GM21367 (cell line): ENCODE data around the gene DVL2.

Experiments used
- ATAC-seq: cut with Tn5 transposase; IDR thresholded peaks from one replicate; pipeline ENCODE4 v1.9.1; 2021; ENCODE audit not compliant: unreplicated experiment

Gene DVL2

DNA sequence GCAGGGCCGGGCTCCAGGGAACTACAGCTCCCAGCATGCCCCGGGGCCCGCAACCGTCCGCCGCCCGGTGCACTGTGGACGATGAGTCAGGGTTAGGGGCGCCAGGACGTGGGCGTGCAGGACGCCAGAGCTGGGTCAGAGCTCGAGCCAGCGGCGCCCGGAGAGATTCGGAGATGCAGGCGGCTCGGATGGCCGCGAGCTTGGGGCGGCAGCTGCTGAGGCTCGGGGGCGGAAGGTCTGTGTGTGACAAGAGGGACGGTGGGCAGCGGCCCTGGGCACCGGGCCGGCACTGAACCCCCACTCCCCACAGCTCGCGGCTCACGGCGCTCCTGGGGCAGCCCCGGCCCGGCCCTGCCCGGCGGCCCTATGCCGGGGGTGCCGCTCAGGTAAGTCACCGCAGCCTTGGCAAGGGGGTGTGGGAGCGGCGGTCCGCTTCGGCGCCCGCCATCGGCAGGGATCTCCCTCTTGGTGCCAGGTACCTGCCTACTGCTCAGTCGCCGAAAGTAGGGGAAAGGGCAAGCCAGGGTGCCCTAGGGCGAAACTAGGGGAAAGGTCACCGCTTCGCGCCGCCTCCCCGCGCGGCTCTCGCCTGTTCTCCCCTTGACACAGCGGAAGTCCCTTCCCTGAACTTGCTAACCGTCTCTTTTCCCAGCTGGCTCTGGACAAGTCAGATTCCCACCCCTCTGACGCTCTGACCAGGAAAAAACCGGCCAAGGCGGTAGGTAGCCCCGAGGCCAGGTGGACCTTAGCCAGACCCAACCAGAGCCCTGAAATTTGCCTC, 14.3 kb downstream of the DVL2 start, which contains the start of the genes ACADVL and DLG4:
ACADVL (plus strand) TSS at position 127 of the 781 bp plus-strand sequence; CDS start at position 174, 47 bp downstream.
DLG4 (minus strand) TSS at position 25 of the 781 bp plus-strand sequence.
- no peak for ATAC-seq

DNA sequence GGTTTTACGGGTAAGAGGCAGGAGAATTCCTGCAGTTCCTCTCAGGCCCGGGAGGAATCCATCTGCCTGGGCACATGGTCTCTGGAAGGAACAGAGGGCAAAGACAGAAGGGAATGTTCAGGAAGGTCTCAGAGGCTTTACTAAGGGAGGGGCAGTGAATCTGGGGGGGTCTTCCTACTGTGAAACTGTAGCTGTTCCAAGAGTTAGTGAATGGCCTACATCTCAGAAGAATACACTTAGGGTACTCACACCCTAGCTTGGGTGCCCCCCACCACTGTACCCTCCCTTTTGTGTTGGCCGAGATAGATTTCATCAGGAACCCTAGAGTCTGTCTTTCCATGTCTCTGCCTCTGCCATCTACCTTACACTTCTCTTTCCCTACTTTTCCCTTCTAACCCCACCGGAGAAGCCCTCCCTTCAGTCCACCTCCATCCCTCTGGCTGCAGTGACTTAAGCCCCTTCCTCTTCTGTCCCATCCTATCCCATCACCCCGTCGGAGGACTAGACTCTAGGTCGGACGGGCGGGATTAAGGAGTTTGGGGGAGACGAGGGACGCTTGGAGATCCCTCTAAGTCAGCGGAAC, 15.0 kb downstream of the DVL2 start:
- ATAC-seq: no peak

DNA sequence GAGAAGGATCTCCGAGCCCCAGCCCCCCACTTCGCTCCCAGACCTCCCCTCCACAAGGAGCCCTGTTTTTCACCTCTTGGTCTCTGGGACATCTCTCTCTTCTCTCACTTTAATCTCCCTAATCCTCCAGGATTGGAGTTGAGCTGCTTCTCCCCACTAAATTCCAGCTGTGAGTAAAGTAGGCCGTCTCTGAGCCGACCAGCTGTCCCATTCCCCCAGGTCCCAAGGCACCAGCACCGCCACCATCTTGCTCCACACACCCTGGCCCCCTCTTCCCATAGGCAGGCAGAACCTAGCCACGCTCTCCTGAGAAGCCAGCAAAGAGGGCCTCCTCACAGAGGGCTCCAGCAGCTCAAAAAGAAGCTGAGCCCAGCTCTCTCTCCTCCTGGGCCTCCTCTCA, 15.6 kb downstream of the DVL2 start:
- no peak for ATAC-seq

DNA sequence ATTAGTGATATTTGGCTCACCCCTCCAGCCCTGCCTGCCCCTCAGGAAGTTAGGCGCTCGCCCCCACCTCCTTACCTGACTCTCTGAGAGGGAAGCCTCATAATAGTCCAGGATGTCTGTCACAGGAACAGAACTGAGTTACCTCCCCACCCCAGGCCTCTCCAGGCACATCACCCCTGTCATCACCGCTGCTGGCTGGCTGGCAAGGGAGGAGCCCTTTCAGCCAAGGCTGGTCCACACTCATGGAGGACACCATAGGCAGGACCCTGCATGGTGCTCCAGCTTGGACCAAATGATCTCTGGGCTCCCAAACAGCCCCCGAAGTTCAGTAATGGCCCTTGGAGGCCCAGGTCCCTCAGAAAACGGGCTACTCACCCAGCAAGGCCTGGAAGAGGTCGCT, 16.2 kb downstream of the DVL2 start:
- no peak for ATAC-seq

DNA sequence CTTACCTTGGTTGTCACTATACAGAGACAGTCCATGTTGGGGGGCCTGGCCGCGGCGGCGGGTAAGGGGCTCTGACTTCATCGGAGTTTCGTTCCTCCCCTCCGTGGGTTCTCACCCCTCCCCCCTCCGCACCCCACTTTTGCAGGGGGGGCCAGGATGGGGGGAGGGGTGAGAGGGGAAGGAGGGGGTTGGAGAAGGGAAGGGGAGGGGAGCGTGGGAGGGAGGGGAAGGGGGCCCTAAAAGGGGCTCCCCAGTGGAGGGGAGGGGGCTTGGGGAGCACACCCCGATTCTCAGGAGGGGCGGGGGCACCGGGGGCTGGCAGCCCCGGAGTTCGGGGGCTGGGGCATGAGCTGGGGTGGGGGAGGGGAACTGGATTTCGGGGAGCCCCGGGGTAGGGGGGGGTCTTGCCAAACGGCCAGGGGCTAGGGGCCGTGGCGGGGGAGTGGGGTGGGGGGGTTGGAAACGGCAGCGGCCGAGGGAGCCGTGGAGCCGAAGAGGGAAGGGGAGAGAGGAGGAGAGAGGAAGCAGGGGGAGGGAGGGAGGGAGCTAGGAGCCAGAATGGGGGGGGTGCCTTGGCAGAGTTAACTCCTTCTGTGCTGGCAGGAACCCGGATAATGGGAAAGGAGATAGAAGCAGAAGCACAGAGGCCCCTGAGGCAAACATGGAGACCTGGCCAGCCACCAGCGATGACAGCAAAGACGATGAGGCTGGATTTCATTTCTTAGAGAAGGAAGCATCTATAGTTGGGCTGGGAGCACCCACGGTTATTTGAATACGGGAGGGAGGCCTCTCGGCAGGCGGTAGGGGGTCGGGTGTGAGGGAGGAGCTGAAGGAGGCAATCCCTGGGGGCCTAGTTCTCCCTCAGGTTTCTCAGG, 17.0 kb downstream of the DVL2 start:
- no peak for ATAC-seq

DNA sequence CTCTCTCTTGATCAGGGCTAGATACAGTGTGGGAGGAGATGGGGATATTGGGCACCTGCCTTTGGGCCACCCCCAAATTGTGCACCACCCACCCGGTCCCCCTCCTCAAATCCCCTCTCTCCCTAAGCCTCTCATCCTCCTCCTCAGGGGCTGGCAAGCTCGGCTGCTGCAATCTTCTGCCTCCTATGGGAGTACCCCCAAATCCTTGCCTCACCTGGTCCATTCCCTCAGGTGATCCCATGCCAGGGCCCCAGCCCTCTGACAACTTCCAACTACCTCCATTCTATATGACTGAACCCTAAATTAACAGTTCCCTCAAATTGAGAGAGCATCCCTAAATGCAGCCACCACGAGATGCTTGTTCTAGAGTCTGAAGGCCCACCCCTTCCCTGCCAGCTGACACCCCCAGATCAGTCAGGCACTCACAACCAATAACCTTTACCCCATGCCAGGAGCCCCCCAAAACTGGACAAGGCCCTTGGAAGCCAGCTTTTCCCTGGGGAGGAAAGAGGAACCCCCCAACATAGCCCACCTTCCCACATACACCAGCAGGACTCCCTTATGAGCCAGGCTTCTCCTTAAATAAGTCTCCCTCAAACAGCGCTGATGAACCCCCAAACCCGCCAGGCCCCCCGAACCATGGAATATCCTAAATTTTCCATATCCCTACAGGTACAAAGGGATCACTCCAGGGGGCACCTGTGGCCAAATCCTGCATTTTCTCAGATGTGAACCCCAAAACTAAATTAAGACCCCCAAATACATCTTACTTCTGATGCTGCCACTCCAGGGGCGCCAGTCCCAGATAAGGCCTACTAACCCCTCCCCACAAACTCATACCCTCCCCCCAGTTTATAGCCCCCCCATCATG, 17.8 kb downstream of the DVL2 start:
- no peak for ATAC-seq

DNA sequence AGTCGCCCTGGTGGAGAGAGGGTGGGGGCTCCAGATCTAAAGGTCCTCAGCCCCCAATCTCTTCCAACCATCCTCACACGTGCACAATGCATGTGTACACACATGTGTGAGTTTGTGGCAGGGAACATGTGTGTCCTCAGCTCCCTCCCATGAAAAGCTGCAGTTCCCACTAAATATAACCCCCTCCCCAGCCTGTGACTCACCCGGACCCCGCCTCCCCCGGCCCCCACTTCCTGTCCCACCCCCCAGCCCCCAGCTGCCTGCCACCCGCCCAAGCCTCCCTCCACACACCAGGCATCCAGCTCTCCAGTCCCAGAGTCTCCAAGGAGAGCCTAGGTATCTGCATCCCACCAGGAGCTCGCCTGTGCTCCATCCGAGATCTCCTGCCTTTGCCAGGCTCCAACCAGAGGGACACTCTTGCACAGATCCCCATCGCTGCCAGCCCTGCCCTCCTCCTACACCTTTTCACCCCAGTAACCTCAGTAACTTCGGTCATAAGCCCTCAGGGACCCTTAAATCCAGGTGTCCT, 18.6 kb downstream of the DVL2 start:
- ATAC-seq: no peak

DNA sequence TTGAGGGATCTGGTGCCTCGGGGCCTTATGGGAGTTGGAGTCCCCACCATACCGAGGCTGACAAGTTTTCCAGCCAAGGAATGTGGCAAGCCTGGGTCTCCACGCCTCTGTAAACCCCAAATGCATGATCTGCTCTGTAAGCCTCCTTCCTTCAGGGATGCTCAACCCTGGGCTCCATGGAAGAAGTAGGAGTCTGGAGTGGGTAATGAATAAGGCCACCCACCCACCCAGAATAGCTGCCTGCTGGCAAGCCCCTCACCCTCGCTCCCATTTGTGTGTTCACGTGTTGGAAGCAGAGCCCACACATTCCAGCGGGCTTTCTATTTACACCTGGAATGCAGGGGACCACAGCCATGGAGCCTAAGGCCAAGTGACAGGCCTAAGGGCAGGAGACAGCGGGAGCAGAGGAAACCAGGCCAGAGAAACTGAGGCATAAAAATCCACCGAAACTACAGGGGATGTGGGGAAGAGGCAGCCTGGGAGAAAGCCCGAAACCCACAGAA, 19.1 kb downstream of the DVL2 start:
- no peak for ATAC-seq

DNA sequence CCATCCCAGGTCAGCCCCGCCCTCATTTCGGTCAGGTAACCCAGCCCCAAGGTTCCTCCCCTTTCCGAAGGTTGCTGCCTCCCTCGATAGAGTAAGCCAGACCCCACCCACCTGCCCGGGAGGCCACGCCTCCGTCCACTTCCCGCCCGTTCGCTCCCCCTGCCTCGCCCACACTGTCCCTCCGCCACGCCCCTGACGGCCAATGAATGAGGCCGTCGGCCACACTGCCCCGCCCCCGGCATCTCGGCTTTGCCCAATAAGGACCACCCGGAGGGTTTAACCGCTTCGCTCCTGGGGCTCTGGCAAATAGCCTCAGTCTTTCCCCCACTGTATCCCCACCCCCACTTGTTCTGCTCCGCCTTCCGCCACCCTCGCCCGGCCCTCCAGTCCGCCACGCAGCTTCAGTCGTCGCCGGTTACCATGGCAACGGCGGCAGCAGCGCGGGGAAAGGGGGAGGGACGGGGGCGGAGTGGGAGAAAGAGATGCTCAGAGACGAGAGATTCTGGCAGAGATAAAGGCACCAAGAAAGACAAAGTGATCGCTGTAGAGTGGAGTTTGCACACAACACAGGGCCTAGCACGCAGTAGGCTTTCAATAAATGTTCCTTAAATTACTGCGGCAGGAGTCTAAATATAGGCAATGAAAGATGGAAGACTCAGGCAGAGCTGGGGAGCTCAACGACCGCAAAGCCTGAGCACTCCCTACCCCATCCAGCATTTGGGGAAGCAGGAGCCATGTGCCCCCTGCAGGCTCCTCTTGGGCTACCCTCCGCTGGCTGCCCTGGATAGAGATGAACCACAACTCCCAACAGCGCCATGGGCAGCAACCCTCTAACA, 19.8 kb downstream of the DVL2 start:
- ATAC-seq: peak; percentile 69

DNA sequence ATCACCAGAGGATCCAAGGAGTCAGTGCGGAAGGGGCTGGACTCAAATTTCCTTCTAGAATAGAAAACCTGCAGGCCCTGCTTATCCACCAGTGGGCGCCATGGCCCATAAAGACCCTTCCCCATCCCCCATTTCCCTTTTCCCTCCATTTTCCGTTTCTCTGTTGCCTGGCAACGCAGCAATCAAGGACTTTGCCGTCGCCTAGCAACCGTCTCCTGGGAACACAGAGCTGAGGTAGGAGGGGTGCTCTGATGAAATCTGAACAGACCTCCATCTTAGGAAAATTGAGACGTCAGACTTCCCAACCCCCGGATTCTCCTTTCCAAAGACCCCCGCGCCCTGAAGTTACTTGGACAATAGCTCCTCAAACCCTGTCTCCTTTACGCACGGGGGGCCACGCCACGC, 20.4 kb downstream of the DVL2 start:
- no peak for ATAC-seq

DNA sequence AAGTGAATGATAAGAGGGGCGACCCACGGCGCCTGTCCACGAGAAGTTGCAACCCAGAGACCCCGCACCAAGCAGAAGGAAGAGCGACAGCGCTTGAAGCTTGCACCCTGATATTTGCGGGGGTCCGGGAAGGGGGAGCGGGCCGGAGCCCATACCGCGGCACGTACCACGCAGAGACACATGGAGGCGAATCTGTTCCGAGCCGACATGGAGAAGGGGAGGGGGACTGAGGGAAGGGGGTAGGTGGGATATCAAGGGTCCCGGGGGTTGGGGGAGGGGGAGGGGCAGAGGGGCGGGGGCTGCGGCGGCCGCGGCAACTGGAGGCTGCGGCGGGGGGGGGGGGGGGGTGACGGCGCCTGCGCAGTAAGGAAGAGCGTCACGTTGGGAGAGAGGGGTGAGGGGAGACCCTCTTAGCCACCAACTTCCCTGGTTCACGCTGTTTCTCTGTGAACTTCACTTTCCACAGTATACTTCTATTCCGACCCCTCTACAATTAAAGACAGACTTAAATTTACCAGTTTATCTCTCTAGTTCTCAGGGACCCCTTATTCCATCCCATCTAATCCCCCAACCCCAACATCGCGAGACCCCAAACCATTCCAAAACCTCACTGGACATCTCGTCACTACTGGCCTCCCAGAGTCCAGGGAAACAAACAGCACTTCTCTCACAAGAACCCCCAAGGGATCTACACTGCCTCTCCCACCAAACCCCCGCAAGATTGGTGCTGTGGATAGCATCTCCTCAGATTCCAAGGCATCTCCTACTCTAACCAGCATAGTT, 22.6 kb downstream of the DVL2 start:
- no peak for ATAC-seq

DNA sequence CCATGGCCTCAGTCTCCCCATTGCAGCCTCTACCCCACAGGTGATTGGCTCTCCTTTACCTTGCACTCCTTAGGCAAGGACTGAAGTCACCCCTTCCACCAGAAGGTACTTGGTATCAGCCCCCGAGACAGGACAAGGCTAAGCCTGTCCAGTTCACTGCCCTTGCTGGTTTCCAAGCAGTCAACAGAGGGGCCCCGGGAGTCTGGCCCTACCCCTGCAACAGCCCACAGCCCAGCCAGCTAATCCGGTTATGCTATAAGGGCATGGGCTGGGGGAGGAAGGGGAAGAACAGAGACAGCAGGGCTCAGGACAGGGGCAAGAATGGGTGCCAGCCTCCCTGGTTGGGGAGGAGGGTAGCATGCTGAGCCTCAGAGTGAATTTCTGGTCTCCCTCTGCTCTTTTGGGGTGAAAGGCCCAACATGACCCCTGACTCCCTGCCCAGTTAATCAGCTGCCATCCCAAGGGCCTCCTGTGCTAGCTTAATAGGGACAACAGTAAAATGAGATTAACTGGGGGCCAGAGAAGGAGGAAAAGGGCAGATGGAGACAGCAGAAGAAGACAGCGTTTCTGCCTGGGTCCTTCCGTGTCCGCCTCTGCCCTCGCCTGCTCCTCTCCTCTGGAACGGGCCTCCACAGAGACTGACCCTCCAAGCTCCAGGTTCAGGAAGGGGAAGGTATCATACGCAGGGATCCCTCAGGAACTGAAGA, 25.4 kb downstream of the DVL2 start:
- no peak for ATAC-seq

DNA sequence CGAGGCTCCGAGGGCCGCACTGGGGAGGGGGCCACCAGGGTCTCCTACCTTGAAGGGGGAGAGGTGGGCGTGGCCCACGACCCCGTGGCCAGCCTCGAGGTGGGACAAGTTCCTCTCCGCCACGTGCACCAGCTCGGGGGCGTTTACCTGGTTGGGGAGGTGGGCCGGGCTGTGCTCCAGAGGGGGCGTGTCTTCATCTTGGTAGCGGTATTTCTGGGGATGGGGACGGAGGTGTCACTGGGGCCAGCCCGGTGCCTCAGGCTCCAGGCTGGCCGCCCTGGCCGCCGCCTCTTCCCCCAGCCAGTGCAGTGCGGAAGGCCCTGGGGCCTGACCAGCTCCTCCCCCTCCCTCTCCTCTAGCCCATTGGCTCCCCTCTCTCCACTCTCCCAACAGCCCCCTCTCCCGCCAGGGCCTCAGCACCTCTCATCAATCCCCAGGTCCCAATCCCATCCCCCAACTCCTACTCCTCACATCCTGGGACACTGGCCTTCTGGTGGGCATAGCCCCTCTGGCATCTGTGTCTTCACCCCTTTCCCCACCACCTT, 26.2 kb downstream of the DVL2 start:
- no peak for ATAC-seq

DNA sequence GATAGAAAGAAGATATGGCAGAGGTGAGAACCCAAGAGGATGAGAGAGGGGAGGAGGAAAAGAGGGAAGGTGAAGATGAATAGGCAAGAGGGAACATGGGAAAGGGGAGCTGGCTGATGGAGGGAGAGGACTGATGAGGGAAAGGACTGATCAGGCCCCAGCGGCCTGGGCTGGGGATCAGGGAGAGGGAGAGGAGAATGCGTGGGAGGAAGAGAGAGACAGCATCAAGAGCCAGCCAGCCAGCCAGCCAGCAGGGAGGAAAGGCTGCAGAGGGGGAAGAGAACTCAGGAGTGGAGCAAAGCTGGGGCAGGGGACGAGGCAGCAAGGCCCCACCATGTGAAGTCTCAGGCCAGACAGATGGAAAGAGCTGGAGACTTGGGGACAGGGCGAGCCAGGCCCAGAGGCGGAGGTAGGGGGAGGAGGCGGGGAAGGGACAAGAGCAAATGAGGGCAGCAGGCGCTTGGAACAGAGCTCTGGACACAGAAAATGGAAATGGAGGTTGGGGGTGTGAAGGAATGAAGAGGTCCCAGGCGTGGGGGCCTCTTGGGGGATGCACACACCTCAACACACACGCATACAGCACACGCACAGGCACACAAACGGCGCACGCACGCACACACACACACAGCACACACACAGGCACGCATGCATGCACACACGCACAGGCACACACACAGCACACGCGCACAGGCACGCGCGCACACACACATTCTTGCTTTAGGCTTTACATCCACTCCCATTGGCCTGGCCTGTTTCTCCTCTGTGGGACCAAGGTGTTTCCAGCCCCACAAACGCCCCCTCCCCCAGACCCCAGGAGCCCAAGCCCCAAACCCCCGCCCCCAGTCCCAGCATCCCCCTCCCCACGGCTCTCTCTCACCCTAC, 27.0 kb downstream of the DVL2 start:
- ATAC-seq: no peak

DNA sequence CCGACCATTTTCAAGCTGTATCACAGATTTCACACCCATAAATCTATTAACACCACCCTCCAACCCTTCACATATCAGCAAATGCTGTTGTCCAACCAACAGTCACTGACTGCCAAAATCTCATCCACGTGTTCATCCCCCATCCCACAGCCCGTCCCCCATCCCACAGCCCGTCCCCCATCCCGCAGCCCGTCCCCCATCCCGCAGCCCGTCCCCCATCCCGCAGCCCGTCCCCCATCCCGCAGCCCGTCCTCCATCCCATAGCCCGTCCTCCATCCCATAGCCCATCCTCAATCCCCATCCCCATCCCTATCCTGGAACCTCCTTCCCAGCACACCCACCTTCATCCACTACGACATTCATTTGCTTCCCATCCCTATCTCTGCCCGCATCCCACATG, 28.8 kb downstream of the DVL2 start:
- ATAC-seq: no peak

DNA sequence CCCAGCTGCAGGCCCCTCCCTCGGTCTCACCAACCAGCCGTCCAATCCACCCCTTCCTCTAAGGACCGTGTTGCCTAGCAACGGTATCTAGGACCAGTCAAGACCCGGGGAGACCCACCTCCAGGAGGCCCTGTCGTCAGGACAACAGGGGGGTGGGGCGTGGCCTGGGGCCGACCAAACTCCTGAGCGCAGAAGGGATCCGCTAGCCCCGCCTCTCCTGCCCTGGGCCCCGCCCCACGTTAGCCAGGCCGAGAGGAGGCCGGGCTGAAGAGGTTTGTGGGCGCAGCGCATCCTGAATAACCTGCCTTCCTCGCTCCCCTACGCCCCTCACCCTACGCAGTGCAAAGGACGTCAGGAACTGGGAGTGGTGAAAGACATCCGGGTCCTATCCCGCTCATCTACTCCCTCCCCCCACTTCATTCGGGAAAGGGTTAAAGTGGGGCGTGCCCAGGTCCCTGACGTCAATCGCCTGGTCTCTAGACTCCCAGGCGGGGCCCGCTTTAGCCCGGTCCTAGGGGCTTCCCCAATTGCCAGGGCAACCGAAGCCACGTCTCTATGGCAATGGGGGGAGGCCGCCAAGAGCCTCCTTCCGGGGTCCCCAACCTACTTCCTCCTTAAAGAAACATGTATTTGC, 29.4 kb downstream of the DVL2 start:
- peak; percentile 75 for ATAC-seq
